HG03442 (cell line): Measurements from ENCODE around the gene GRIA1.
"Not testable (repeated sequence)": the region's sequence is repeated elsewhere in the genome, so short reads cannot be mapped to it uniquely, and the experiment has no call there.

Source experiments
- ATAC-seq: cut with Tn5 transposase; IDR thresholded peaks from one replicate; pipeline ENCODE4 v1.9.1; 2021; ENCODE audit warnings: mild to moderate bottlenecking, moderate library complexity; ENCODE audit not compliant: unreplicated experiment

The GRIA1 gene

DNA sequence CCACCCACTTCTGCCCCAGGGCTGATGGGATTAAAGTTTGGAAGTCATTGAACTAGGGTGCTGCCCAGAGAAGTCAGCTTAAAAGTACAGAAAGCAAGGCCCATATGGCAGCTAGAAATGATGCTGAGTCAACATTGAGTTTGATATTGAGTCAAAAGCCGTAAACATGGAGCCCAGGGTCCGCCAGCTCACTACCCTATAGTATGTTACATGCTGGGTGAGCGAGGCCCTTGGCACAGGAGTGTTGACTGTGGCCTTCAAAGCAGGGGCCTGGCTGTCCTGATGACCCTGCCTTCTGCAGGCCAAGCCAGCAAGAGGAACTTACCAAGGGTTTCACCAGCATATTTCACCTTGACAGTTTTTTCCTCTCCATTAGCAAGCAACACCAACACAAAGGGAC is 222.5 kb downstream of the GRIA1 start:
- no peak for ATAC-seq

- ATAC-seq: no peak
These were observed 223.5 kb downstream of the GRIA1 start for GRCh38 chr5:153713943-153714342.

DNA sequence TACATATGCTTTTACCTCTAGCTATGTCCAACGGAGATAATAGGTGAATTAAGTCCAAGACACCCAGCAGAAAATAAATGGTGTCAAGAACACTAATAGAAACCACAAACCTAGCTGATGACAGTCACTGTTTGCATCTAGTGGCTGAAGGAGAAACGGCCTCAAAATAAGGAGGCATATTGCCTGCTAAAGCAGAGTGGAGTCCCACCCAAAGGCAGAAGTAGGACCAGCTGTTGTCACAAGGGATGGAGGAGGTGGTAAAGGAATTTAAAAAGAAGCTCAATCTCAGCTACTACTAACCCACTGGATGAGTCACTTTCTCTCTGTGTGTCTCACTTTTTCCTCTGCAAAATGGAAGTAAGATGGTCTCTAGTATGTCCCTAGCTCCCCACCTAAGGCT is 224.3 kb downstream of the GRIA1 start:
- ATAC-seq: no peak

DNA sequence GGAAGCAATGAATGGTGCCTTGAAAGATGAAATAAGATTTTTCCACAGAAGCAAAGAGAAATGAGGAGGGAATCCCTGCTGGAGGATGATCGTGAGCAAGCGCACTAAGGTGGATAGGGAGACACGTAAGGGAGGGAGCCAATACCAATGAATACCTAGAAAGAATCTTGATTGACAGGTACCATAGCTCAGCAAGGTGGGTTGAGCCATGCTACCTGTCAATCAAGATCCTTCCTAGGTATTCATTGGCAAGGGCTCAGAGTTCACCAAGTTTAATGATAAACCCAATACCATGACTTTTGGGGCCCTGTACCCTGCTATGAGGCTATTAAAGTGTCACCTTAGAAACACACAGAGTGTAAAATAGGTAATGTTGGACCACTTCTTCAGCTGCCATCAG is 226.8 kb downstream of the GRIA1 start:
- ATAC-seq: no peak

- ATAC-seq: no peak
These were observed 228.2 kb downstream of the GRIA1 start for GRCh38 chr5:153718713-153719112.

- no peak for ATAC-seq
These were observed 228.9 kb downstream of the GRIA1 start for GRCh38 chr5:153719324-153719723.

DNA sequence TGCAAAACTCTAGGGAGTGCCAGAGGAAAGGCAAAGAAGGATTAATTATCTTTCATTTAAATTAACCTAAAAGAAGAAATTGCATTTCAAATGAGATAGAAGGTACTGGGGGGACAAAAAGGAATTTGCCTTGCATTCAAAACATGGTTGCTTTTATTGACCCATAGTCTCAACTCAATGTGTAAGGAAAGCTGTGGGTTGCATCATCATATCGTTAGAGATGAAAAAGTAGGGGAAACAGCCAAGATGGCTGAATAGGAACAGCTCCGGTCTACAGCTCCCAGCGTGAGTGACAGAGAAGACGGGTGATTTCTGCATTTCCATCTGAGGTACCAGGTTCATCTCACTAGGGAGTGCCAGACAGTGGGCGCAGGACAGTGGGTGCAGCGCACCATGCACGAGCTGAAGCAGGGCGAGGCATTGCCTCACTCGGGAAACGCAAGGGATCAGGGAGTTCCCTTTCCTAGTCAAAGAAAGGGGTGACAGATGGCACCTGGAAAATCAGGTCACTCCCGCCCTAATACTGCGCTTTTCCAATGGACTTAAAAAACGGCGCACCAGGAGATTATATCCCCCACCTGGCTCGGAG is 232.6 kb downstream of the GRIA1 start:
- ATAC-seq: not testable (repeated sequence)

DNA sequence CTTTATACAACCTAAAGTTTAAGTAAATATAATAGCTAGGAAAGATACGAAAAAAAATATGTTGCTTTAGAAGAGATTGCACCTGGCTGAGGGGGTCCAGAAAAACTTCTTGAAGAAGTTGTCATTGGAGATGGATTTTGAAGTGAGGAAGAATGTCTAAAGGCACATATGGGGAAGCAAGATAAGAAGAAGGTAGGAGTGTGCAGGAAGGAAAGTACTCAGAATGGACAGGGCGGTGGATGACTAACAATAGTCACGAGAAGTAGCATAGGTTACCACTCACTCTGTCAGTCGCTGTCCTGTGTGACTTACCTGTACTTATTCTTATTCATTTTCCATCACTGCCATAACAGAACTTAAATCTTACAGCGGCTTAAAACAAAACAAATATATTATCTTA is 251.6 kb downstream of the GRIA1 start:
- ATAC-seq: no peak

DNA sequence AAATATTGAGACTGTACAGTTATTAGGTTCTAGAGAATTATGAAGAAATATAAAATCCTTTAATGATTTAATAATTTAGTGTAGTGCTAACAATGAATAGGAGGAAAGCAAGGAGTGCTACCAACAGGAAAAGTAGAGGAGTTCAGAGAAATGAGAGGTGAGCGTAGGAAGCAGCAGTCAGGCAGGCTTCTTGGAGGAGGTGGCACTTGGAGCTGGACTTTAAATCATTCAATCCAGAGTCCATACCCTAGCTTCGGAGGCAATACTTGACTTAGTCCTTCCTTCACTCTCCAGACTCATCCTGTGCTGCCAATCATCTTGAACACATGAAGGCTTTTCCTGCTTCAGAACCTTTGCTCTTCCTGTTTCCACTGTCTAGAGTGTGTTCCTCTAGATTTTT is 254.3 kb downstream of the GRIA1 start:
- no peak for ATAC-seq

GRCh38 chr5:153745778-153746395 is 255.4 kb downstream of the GRIA1 start:
- ATAC-seq: no peak

GRCh38 chr5:153746440-153746839 is 256.0 kb downstream of the GRIA1 start:
- no peak for ATAC-seq

DNA sequence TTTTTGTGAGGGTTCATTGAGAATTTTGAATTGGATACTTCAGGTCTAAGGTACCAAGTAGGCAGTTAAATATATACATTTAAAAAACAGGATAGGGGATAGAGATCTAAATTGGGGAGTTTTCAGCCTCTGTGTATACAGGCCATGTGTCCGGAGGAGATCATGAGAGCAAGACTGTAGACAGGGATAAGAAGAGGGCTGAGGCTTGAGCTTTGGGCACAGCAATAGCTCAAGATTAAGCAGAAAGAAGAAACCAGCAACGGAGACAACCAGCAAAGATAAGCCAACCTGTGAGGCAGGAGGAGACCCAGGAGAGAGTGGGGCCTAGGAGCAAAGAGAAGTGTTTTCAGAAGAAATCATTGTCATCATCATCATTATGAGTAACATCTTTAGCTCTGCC is 258.4 kb downstream of the GRIA1 start:
- ATAC-seq: no peak

- no peak for ATAC-seq
These were observed 259.5 kb downstream of the GRIA1 start for GRCh38 chr5:153749960-153750359.

DNA sequence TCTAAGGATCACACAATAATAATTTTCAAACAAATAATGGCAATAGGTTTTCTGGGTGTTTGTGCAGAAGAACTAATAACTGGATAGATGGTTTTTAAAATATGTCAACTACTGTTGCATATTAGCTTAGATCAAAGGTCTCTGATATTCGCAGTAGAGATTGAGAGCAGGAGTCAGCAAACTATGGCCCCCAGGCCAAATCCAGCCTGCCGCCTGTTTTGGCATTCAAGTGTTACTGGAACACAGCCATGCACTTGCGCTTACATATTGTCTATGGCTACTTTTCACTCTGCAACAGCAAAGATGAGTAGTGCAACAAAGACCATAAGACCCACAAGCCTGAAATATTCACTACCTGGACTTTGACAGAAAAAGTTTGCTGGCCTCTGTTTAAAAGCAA is 260.8 kb downstream of the GRIA1 start:
- no peak for ATAC-seq

- no peak for ATAC-seq
These were observed 262.4 kb downstream of the GRIA1 start for GRCh38 chr5:153752890-153753289.

GRCh38 chr5:153753645-153754432 is 263.4 kb downstream of the GRIA1 start:
- no peak for ATAC-seq

GRCh38 chr5:153755913-153756500 is 265.5 kb downstream of the GRIA1 start:
- no peak for ATAC-seq

DNA sequence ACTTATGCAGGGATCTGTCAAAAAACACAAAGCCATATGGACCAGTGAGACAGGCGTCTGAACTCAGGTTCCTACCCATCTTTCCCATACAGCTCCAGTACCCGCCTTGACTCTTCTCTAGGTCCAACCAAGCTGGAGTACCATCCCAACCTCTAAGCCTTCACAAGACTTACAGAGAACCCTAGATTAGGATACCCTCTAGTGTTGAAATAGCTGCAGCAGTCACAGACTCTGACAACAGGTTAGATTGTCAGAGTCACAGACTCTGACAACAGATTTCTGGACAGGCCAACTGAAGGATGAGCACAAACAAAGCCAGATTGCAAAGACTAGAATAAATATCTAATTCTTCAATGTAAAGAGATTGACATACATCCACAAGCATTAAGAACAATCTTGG is 266.1 kb downstream of the GRIA1 start:
- no peak for ATAC-seq

GRCh38 chr5:153765987-153766386 is 275.5 kb downstream of the GRIA1 start:
- ATAC-seq: no peak

DNA sequence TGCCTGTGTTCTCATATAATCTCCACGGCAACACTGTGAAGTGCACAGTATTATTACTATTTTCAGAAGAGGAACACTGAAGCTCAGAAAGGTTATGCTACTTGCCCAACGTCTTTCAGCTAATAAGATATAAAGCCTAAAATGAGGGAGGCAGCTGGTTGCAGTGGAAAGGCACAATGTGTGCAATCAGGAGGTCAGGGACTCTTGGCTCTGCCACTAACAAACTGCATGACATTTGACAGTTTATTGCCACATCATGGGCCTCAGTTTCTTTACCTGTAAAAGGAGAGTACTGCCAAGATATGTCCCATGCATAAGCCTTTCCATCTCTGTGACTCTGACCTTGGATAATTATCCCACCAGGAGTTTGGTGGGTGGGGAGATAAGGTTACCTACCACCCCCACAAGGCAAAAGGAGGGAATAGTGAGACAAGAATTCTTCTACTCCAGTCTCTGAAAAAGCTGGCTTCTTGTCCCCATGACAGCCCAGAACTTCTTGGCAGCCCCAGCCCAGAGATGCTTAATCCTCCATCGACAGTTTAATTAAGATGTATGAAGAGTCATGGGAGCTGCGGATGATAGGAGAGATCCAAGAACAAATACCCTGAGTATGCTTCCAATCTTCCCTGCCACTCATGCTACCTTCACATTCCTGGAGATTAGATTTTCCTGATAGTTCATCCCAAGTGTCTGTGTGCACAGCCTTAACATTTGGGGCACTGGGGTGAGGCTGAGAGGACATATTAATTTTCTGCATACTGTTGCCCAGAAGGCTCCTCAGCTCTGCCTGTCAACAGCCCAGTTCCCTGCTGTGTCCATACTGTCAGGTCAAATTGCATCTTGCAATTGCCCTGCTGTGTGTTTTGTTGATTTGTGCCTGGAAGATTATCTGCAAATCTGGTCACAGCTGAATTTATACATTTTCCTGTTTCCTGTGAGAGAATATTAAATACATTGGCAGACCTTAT is 277.0 kb downstream of the GRIA1 start:
- ATAC-seq: no peak

GRCh38 chr5:153770066-153770465 is 279.6 kb downstream of the GRIA1 start:
- no peak for ATAC-seq
